Measurements from ENCODE around the gene TMEM154.

DNA sequence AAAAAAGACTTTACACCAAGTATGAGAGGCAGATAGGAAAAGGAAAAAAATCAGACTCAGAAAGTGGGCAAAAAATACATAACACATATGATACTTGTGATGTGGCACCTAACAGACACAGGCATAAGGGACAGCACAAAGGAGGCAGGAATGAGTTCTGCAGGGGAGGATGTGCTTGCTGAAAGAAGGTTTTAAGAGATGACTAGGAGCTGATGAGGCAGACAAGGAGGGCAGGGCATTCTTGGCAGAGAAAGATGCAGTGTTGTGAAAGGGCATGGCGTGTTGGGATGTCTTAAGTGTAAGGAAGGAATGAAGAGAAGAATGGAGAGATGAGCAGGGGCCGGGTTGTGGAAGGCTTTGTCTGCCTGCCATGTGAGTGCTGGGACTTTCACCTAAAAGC is 49.7 kb upstream of the TMEM154 start:
- TF ChIP-seq, protein P1, sequence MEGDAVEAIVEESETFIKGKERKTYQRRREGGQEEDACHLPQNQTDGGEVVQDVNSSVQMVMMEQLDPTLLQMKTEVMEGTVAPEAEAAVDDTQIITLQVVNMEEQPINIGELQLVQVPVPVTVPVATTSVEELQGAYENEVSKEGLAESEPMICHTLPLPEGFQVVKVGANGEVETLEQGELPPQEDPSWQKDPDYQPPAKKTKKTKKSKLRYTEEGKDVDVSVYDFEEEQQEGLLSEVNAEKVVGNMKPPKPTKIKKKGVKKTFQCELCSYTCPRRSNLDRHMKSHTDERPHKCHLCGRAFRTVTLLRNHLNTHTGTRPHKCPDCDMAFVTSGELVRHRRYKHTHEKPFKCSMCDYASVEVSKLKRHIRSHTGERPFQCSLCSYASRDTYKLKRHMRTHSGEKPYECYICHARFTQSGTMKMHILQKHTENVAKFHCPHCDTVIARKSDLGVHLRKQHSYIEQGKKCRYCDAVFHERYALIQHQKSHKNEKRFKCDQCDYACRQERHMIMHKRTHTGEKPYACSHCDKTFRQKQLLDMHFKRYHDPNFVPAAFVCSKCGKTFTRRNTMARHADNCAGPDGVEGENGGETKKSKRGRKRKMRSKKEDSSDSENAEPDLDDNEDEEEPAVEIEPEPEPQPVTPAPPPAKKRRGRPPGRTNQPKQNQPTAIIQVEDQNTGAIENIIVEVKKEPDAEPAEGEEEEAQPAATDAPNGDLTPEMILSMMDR (conservative IDR thresholded peaks at IDR 0.05) = no peak
- TF ChIP-seq ZFX (IDR thresholded peaks at IDR 0.05) = no peak
